Measurements from ENCODE around the gene MUC2.
A peak's percentile ranks its signal among the peaks of the same experiment; 100 is the strongest.

MUC2 gene

DNA sequence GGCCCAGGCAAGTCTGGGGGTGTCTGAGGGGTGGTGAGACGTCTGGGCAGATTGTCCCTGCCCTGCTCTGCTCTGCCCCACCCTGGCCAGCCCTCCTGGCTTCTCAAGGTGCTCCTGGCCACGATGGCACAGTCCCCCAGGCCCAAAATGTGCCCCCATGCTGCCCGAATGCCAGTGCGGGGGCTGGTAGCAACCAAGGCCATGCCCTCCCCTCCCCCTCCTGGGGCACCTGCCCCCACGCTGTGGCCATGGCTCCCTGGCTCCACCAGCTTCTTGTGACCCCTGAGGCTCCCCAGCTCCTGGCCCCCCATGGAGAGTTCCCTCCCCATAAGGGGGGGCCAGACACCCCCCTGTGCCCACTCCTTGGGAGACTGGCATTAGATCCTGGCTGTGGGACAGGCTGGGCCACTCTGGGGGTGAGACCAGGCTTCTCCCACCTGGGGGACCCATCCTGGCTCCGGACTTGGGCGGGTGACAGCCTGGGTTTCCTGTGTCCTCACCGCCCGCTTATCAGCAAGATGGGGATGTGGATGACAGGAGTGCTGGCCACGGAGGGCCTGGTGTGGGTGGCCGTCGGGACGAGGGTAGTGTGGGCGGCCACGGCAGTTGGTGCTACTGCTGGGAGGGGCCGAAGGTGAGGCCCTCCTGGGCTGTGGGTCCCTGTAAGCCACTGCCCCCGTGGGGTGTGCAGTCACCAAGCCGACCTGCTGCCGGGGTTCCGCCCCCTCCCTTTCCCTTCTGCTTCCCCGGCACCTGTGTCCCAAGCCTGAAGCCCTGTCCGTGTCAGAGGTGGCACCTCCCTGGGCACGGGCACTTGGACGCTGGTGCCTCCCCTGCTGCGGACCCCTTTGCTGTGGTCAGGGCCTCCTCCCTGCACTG, 22.3 kb upstream of the MUC2 start:
- no peak for DNase-seq

GRCh38 chr11:1053121-1053901, 21.4 kb upstream of the MUC2 start:
- no peak for DNase-seq

GRCh38 chr11:1054143-1055108, 20.2 kb upstream of the MUC2 start:
- no peak for DNase-seq

DNA sequence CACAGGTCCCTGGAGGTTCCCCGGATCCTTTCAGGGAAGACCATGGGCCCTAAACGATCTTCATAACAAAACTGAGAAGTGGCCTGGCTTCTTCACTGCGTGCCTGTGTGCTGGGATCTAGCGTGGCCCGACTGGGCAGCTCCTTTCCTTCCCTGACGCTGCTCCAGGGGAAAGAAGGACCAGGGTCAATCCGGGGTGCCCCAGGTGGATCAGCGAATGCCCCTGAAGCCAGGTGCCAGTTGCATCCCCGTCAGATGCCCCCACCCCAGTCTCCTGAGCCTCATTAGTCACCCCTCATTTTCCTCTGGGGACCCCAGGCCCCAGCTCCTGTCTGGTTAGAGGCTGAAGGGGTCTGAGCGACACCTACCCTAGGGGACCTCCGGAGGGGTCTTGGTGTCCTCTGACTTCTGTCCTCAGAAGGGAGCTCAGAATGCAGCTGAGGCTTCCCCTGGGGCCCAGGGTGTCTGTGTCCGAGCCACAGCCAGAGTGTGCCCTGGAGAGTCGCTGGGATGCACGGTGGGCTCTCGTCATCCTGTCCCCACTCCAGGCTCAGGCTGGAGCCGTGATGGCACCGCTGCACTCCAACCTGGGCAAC, 19.5 kb upstream of the MUC2 start:
- no peak for DNase-seq

GRCh38 chr11:1055990-1056771, 18.5 kb upstream of the MUC2 start:
- DNase-seq = no peak

DNA sequence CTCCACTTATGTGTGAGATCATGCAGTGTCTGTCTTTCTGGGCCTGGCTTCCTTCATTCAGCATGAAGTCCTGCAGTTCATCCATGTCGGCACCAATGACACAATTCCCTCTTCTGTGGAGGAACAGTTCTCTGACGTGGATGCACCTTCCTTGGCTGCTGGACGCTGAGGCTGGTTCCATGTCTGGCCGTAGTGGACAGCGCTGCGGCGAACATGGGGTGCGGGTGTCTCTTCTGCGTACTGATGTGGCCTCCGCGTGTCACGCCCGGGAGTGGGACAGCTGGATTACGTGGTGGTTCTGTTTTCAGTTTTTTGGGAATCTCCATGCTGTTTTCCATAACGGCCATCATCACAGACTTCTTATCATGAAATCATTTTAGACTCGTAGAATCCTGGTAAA, 16.9 kb upstream of the MUC2 start:
- DNase-seq = no peak

GRCh38 chr11:1059759-1060158, 14.9 kb upstream of the MUC2 start:
- no peak for DNase-seq

DNA sequence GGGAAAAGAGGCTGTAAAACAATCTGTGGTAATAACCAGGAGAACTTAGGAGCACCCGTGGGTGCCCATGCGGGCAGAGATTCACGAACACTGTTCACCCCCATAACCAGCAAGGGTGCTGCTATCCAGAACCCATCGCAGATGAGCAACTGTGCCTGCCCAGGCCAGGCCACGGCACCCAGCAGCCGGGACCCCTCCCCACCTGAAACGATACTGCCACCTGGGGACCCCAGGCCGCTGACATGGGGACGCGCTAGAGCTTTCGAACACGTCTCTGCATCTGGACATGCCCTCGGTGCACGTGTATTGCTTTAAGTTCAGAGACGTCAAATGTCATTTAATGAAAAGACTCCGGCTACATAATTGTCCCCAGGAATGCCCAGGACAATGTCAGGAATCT, 14.3 kb upstream of the MUC2 start:
- no peak for DNase-seq

DNA sequence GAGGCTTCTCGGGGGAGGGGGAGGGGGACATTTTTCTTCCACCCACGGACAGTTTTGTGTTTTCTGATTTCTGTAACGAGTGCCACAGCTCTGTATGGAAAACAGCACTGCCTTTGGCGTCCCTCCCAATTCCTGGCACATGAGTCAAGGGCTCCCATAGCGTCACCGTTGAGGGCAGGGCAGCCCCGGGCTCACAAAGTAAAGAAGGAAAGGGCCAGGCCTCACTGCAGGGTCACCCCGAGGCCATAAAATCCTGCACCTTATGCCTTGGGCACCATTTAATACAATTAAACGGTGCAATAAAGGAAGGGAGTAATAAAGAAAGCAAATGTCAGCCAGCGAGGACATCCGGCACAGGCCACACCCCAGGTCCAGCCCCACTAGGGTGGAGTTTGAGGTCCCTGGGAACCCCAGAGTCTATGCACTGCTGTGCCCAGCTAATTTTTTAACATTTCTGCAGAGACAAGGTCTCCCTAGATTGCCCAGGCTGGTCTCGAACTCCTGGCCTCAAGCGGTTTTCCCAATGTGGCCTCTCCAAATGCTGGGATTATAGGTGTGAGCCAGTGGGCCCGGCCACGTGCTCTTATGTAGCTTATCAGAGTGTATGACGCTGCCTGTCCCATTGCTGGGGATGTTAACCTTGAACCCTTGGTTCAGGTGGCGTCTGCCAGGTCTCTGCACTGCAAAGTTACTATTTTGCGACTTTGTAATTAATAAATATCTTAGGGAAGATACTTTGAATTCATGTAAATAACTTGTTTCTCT, 13.6 kb upstream of the MUC2 start:
- no peak for DNase-seq

DNA sequence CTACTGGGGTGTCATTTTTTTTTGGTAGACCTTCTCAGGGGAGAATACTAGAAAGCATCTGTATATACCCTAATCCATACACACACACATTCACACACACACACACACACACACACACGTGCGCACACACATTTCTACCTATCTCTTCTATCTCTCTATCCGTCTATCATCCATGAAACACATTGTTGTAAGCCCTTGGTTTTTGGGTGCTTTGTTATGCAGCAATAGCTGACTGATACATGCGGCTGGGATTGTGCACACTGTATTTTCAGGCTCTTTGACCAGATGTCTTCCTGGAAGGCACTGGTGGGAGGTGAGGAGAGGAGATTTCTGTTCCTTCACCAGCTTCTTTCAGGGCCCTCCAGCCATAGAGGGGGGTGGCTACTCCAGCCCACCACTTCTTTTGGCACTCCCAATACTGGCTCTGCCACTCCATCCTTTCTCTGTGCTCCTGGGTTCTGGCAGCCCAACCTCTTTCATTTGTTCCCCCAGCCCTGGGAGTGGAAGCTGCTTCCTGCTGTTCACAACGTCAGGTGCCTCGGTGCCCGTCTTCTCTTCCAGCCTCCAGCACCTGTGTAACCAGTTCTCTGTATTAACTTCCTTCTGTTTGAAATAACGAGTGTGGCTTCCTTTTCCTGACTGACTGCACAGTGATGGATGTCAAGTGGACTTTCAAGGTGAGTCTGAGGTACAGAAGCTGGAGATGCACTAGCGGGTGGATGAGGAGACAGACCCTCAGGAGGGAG, 12.4 kb upstream of the MUC2 start:
- DNase-seq = no peak

- DNase-seq = peak; percentile 73
These were observed 10.5 kb upstream of the MUC2 start for GRCh38 chr11:1064167-1064566.

DNA sequence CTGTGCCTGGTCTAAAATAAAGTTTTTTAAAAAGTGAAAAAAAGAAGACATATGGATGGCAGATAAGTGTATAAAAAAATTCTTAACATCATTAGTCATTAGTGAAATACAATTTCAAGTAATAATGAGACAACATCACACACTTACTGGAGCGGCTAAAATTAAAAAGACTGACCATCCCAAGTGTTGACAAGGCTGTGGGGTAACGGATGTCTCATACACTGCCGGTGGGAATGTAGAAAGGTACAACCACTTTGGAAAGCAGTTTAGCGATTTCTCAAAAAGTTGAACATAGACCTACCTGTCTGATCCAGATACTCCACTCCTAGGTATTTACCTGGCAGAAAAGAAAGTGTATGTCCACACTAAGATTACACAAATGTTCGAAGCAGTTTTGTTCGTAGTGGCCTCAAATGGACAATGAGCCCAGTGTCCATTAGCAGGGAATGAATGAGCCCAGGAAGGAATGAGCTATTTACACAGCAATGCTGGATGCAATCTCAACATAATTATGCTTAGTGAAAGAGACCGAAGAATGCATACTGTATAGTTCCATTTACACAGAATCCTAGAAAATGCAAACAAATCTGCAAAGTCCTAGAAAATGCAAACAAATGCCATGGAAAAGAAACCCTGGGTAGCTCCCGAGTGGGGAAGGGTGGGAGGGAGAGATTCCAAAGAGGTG, 6.7 kb upstream of the MUC2 start:
- no peak for DNase-seq

GRCh38 chr11:1069740-1070139, 4.9 kb upstream of the MUC2 start:
- DNase-seq = no peak

DNA sequence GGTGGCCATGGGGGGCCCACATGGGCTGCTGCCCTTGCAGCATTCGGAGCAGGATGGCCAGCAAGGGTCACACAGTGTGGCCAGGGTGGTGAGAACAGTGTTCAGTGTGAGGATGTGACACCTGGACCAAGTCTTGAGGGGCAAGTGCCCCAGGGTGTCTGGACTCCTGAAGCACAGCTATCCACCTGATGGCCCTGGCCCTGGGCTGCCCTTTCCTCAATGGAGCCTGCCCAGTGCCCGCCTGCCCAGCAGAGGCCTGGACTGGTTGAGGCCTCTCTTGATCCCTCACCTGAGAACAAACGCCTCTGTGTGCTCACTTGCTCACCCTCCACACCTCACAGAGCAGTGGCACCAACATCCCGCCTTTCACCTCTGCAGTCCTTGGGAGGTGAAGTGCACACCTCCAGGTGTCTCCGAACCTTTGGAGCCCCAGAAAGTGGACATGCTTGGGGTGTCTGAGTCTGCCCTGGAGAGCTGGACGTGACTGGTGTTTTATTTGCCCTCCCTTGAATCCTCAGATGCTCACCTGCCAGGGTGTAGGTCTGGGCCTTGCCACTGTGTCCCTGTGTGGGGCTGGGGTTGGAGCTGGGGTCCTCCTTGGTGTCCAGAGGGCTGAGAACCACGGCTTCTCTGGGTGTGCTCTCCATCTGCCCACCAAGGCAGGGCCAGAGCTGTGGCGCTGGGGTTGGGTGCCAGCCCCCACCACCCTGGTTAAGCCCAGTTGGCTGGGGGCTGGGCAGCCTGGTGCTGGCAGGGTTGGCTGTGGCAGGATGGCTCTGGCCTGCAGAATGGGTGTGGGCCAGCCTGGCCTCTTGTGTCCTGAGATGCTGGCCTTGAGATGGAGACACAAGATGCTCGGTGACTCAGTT, 3.8 kb upstream of the MUC2 start:
- no peak for DNase-seq

DNA sequence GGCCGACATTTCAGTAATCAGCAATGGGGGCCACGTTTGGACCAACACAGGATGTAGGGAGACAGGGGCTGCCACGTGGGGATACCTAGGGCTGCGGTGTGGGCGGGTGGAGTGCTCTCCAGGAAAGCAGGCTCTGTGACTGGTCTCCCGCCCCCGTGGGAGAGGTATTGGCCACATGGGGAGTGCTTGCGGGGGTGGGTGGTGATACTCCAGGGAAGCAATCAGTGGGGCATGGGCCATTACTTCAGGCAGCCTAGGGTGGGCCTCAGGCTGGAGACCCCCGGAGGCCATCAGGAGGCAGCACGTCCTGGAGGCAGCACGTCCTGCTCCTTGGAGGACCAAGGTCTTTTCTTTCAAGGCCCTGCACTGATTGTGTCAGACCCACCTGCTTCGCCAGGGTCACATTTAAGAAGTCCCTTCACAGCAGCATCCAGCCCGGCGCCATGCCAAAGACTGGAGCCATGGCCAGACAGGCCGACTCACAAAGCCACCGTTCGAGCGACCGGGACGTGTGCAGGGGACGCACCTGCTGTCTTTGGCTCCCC, 3.0 kb upstream of the MUC2 start:
- DNase-seq = no peak

DNA sequence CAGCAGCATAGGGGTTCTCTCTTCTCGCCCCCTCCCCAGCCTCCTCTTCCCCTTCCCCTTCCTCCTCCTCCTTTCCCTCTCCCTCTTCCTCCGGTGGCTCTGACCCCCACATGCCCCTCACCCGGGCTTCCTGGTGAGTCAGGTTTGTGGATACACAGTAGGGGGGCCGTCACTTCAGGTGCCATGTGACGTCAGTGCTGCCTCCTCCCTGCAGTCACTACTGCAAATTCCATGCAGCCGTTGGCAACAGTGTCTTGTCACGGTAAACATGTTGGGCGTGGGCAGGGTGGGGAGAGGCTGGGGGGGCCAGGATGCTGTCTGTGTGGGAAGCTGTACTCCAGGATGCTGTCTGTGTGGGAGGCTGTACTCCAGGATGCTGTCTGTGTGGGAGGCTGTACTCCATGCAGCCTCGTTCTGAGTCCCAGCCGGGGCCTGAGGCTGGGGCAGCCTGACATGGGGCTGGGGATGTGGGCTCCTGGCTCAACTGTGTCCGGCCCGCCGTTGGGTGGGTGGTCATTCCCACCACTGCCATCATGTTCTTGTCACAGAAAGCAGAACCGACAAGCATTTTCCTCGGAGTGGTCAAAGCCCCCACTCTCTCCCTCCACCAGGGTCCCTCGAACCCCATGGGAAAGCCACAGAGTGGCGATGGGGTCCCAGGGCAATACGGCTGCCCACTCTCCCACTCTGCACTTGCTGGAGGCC, 2.4 kb upstream of the MUC2 start:
- DNase-seq = no peak

- no peak for DNase-seq
These were observed 1.8 kb upstream of the MUC2 start for GRCh38 chr11:1072821-1073231.

Measured in MV-4-11 (cell line).